ENCODE data around the gene PPP1CC. TPM values are rescaled to one million over a fixed set of nuclear protein-coding genes. Genes with fewer than 3 reads are reported as not detected.

PPP1CC gene
- total and polyA plus RNA-seq, 2 donors (not counting 3 experiments of a cell fraction or from before 2014, with no cell fraction given): 67.1 to 139 TPM

DNA sequence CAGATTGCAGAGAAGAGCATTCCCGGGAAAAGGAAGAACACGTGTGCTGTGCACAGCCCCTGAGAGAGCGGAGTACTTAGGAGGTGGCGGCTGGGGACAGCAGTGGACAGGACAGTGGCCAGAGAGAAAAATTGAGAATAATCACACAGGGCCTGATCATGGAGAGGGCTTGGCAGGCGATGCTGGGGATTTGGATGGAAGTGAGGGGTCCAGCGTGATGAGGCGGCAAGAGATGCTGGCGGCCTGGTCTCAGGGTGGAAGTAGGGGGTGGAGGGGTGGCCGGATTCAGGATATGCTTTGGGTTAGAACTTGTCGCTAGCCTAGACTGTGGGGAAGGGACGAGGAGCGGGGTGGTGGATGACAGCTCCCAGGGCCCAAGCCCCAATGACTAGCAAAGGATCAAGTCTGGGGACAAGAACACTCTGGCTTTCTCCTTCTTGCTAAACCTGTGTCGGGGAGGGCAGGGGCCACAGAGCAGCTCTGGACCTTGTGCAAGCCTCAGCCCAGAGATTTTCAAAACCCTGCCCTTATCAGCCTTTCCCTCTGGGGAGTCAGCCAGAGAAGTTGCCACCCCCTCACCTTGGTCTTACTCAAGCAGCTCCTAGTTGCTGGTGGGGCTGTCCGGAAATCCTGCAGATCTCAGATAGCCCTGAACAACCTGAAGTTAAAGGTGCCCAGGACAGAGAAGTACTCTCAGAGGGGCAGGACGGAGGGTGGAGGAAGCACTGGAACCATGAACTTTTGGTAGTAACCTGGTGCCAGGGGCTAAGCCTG, 55.1 kb downstream of the PPP1CC start:
- no peak overlapping the region for H3K4me3 ChIP-seq (replicated peaks in 1 of 3; ENCODE audit: insufficient read depth in 1 of 3, low read depth in 1 of 3, low read length in 3 of 3)
- intact Hi-C loops (cut with micrococcal nuclease): no loop called here
- no peaks in the 10 kb centered on the region for H3K79me2 ChIP-seq (ENCODE audit: control insufficient read depth, insufficient read depth, low read length)
- peaks cover 10% of the 10 kb centered on the region for H3K4me1 ChIP-seq (ENCODE audit: control insufficient read depth, extremely low read depth, insufficient read depth, low read length)
- BruUV-seq (replicated peaks): no TSS peak
- no peak overlapping the region for H2AFZ ChIP-seq (ENCODE audit: low read depth, low read length)
- no peak overlapping the region for H3K9ac ChIP-seq (replicated peaks; ENCODE audit: extremely low read depth, insufficient read depth, low read length)
- H4K20me1 ChIP-seq (replicated peaks; ENCODE audit: control insufficient read depth, extremely low read depth, insufficient read depth, low read length): no peaks in the 10 kb centered on the region
- H3K27me3 ChIP-seq (ENCODE audit: control insufficient read depth in 2 of 2, insufficient read depth in 2 of 2, low read length in 2 of 2): peaks cover 0 to 3% of the 10 kb centered on the region in 2 experiments
- POLR2A ChIA-PET: no interaction called here
- H3K9me3 ChIP-seq (replicated peaks; ENCODE audit: control insufficient read depth, insufficient read depth, low read length): no peaks in the 10 kb centered on the region
- H3K4me2 ChIP-seq (ENCODE audit: insufficient read depth, low read length): no peak overlapping the region
- H3K36me3 ChIP-seq (ENCODE audit: control insufficient read depth in 2 of 2, extremely low read depth in 1 of 2, insufficient read depth in 2 of 2, low read length in 2 of 2): no peaks in the 10 kb centered on the region
- dilution Hi-C loops (cut with MboI; ENCODE audit: extremely low pct_ligation_motif_present, low sequenced_read_pairs): no loop called here
- CTCF ChIA-PET: no interaction called here
- no peaks in the 10 kb centered on the region for H3K9me1 ChIP-seq (replicated peaks; ENCODE audit: control insufficient read depth, extremely low read depth, insufficient read depth, low read length)
- no peak for TF ChIP-seq GATA2 (IDR thresholded peaks at IDR 0.05; ENCODE audit: insufficient read depth, insufficient read length, low read depth, low read length)
- no peak for TF ChIP-seq JUN (IDR thresholded peaks at IDR 0.05; ENCODE audit: borderline replicate concordance, insufficient read depth, insufficient read length, low read depth)
- TF ChIP-seq, protein P1, sequence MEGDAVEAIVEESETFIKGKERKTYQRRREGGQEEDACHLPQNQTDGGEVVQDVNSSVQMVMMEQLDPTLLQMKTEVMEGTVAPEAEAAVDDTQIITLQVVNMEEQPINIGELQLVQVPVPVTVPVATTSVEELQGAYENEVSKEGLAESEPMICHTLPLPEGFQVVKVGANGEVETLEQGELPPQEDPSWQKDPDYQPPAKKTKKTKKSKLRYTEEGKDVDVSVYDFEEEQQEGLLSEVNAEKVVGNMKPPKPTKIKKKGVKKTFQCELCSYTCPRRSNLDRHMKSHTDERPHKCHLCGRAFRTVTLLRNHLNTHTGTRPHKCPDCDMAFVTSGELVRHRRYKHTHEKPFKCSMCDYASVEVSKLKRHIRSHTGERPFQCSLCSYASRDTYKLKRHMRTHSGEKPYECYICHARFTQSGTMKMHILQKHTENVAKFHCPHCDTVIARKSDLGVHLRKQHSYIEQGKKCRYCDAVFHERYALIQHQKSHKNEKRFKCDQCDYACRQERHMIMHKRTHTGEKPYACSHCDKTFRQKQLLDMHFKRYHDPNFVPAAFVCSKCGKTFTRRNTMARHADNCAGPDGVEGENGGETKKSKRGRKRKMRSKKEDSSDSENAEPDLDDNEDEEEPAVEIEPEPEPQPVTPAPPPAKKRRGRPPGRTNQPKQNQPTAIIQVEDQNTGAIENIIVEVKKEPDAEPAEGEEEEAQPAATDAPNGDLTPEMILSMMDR (IDR thresholded peaks at IDR 0.05; ENCODE audit: extremely low read depth in 1 of 2, insufficient read depth in 1 of 2, low read depth in 1 of 2, low read length in 2 of 2): no peak
- no peak for TF ChIP-seq POLR2A (IDR thresholded peaks at IDR 0.05; ENCODE audit: low read depth, low read length)
- TF ChIP-seq POLR2AphosphoS5 (IDR thresholded peaks at IDR 0.05; ENCODE audit: insufficient read depth, low read depth, low read length): no peak
- TF ChIP-seq MAX (IDR thresholded peaks at IDR 0.05; ENCODE audit: insufficient read depth, insufficient read length): no peak
- TF ChIP-seq EZH2 (IDR thresholded peaks at IDR 0.05; ENCODE audit: borderline replicate concordance, low read depth, low read length, severe bottlenecking): no peak
- TF ChIP-seq FOS (IDR thresholded peaks at IDR 0.05; ENCODE audit: borderline replicate concordance, insufficient read depth, low read length): no peak
- TF ChIP-seq MYC (IDR thresholded peaks at IDR 0.05; ENCODE audit: low read depth, low read length): no peak
- DNase-seq (ENCODE audit: low read depth, low spot score) (no peak), FAIRE-seq (no peak)
- H3K27ac ChIP-seq (ENCODE audit: insufficient read depth, low read depth, low read length): no peak overlapping the region

Data from endothelial cell of umbilical vein (primary cell).